ENCODE data around the gene HEATR5A. TPM values are rescaled to one million over a fixed set of nuclear protein-coding genes. Genes with fewer than 3 reads are reported as not detected.

Gene HEATR5A
- total and polyA plus RNA-seq, 2 experiments from 2014 or later, result 25.8 to 32.5 TPM

DNA sequence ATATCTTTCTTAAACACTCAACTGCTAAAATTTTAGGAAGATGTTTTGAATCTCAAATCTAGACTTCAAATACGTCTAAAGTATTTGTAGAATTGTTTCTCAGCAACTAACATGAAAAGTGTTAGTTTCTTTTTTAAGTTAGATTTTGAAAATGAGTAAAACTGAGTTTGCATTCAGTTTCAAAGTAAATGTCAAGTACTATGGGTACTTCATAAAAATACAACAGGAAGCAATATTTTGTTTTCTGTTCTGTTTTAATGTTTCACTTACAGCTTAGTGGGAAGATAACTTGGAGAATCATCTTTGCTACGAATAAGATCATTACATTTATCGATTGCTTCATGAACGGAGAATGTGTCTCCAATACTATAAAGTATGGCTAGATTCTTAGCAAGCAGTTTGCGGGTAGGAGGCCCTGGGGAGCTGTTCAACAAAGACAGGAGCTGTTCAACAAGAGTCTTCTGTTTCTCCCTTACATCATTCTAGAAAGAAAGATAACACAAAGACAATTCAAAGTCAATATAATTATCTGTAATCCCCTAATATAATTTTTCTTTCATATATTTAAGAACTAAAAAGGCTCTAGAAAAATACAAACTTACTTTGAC lies 20.2 kb downstream of the HEATR5A start (continued):
- TF ChIP-seq CTCF (conservative IDR thresholded peaks at IDR 0.05; ENCODE audit: low read depth in 2 of 2) (no peak), STAT1 (IDR thresholded peaks at IDR 0.05; ENCODE audit: unreplicated experiment) (no peak), ZNF331 (CRISPR knock-in tag; IDR thresholded peaks at IDR 0.05; ENCODE audit: low read depth) (no peak), NANOG (IDR thresholded peaks at IDR 0.05; ENCODE audit: borderline replicate concordance) (no peak), EZH2phosphoT487 (IDR thresholded peaks at IDR 0.05; ENCODE audit: unreplicated experiment) (no peak), CREB1 (CRISPR knock-in tag; IDR thresholded peaks at IDR 0.05; ENCODE audit: low read depth) (no peak), POLR2AphosphoS5 (IDR thresholded peaks at IDR 0.05; ENCODE audit: low read depth) (no peak), JUNB (IDR thresholded peaks at IDR 0.05; ENCODE audit: unreplicated experiment) (no peak)
- TF ChIP-seq, protein P1, sequence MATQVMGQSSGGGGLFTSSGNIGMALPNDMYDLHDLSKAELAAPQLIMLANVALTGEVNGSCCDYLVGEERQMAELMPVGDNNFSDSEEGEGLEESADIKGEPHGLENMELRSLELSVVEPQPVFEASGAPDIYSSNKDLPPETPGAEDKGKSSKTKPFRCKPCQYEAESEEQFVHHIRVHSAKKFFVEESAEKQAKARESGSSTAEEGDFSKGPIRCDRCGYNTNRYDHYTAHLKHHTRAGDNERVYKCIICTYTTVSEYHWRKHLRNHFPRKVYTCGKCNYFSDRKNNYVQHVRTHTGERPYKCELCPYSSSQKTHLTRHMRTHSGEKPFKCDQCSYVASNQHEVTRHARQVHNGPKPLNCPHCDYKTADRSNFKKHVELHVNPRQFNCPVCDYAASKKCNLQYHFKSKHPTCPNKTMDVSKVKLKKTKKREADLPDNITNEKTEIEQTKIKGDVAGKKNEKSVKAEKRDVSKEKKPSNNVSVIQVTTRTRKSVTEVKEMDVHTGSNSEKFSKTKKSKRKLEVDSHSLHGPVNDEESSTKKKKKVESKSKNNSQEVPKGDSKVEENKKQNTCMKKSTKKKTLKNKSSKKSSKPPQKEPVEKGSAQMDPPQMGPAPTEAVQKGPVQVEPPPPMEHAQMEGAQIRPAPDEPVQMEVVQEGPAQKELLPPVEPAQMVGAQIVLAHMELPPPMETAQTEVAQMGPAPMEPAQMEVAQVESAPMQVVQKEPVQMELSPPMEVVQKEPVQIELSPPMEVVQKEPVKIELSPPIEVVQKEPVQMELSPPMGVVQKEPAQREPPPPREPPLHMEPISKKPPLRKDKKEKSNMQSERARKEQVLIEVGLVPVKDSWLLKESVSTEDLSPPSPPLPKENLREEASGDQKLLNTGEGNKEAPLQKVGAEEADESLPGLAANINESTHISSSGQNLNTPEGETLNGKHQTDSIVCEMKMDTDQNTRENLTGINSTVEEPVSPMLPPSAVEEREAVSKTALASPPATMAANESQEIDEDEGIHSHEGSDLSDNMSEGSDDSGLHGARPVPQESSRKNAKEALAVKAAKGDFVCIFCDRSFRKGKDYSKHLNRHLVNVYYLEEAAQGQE (IDR thresholded peaks at IDR 0.05; ENCODE audit: unreplicated experiment), result no peak

- Histone ChIP-seq H3K36me3 (ENCODE audit: insufficient read depth) (peaks cover 19% of the 10 kb centered on the region), H3K9me2 (ENCODE audit: insufficient read depth) (no peaks in the 10 kb centered on the region), H3K4me3 (no peak overlapping the region), H3K79me2 (replicated peaks; ENCODE audit: insufficient read depth) (no peaks in the 10 kb centered on the region), H3F3A (replicated peaks; ENCODE audit: low read depth) (no peaks in the 10 kb centered on the region), H3K4me2 (no peak overlapping the region), H2AFZ (no peak overlapping the region), H3K27ac (ENCODE audit: low read depth) (no peak overlapping the region), H4K20me1 (replicated peaks; ENCODE audit: insufficient read depth) (no peaks in the 10 kb centered on the region; the same call in 1 of the 2 replicates), H3K27me3 (ENCODE audit: insufficient read depth) (no peaks in the 10 kb centered on the region), H3K4me1 (ENCODE audit: insufficient read depth) (no peaks in the 10 kb centered on the region)
- H3K36me3 Mint-ChIP-seq (ENCODE audit: low read depth), result peaks cover 14% of the 10 kb centered on the region; the same call in 2 of the 3 replicates
- H3K27me3 Mint-ChIP-seq (ENCODE audit: insufficient read depth, low read depth, poor library complexity), result peaks cover 3% of the 10 kb centered on the region
- no peaks in the 10 kb centered on the region for H3K4me1 Mint-ChIP-seq
- H3K27ac Mint-ChIP-seq, result no peak overlapping the region
- no peak overlapping the region for H3K4me3 Mint-ChIP-seq
- H3K9me3 Mint-ChIP-seq, result no peaks in the 10 kb centered on the region
- ATAC-seq (no peak), DNase-seq (ENCODE audit: low spot score) (no peak)
- no peak for TF ChIP-seq EZH2phosphoT487 (IDR thresholded peaks at IDR 0.05; ENCODE audit: unreplicated experiment)
- TF ChIP-seq ZNF331 (CRISPR knock-in tag; IDR thresholded peaks at IDR 0.05; ENCODE audit: low read depth), result no peak
- TF ChIP-seq NANOG (IDR thresholded peaks at IDR 0.05; ENCODE audit: borderline replicate concordance), result no peak
- no peak for TF ChIP-seq EZH2 (IDR thresholded peaks at IDR 0.05; ENCODE audit: low read depth, unreplicated experiment)
- TF ChIP-seq POLR2AphosphoS5 (IDR thresholded peaks at IDR 0.05; ENCODE audit: low read depth), result no peak
- TF ChIP-seq, protein P2, sequence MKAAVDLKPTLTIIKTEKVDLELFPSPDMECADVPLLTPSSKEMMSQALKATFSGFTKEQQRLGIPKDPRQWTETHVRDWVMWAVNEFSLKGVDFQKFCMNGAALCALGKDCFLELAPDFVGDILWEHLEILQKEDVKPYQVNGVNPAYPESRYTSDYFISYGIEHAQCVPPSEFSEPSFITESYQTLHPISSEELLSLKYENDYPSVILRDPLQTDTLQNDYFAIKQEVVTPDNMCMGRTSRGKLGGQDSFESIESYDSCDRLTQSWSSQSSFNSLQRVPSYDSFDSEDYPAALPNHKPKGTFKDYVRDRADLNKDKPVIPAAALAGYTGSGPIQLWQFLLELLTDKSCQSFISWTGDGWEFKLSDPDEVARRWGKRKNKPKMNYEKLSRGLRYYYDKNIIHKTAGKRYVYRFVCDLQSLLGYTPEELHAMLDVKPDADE (IDR thresholded peaks at IDR 0.05), result no peak
- TF ChIP-seq, protein P1 (IDR thresholded peaks at IDR 0.05; ENCODE audit: unreplicated experiment), result no peak
- TF ChIP-seq STAT1 (IDR thresholded peaks at IDR 0.05; ENCODE audit: unreplicated experiment), result no peak
These were observed 24.7 kb downstream of the HEATR5A start for GRCh38 chr14:31395572-31396205.

Data from GM23338 (cell line).